IgD-negative memory B cell (primary cell): ENCODE measurements around the gene OR14C36. TPM values are rescaled to one million over a fixed set of nuclear protein-coding genes. Genes with fewer than 3 reads are reported as not detected.
A peak's percentile ranks its signal among the peaks of the same experiment; 100 is the strongest.

Source experiments
- H3K27ac Mint-ChIP-seq, 3 donors: one replicate each; pipeline ENCODE4 v1.8.0; 2020 to 2022; ENCODE audit warnings: mild to moderate bottlenecking in 3 of 3, mixed read lengths in 3 of 3, moderate library complexity in 1 of 3
- H3K27me3 Mint-ChIP-seq: one replicate; pipeline ENCODE4 v1.8.0; 2021; ENCODE audit warnings: mixed read lengths
- H3K36me3 Mint-ChIP-seq: one replicate; pipeline ENCODE4 v1.8.0; 2020; ENCODE audit warnings: mild to moderate bottlenecking, mixed read lengths
- H3K4me1 Mint-ChIP-seq, 3 donors: one replicate each; pipeline ENCODE4 v1.8.0; 2020 to 2022; ENCODE audit warnings: mixed read lengths in 3 of 3, mild to moderate bottlenecking in 1 of 3
- H3K4me3 Mint-ChIP-seq, 4 donors: one replicate each; pipeline ENCODE4 v1.8.0; 2020 to 2022; ENCODE audit warnings: mild to moderate bottlenecking in 4 of 4, mixed read lengths in 4 of 4, moderate library complexity in 3 of 4
- H3K9me3 Mint-ChIP-seq, 3 donors: one replicate each; pipeline ENCODE4 v1.8.0; 2020 to 2021; ENCODE audit warnings: mixed read lengths in 3 of 3, mild to moderate bottlenecking in 1 of 3
- polyA plus RNA-seq: library from polyadenylated mRNA; unstranded; fragments of 300-500 nt; fragmentation: Illumina TruSeq; gene quantifications from one replicate; pipeline ENCODE4 v1.2.3, GENCODE V29; 2021

Gene OR14C36
- polyA plus RNA-seq, 1 donor from 2014 or later = not detected

GRCh38 chr1:248388426-248388825, 39.9 kb downstream of the OR14C36 start:
- Mint-ChIP-seq H3K9me3 (no peaks in the 10 kb centered on the region), H3K27ac (no peak overlapping the region), H3K4me1 (no peaks in the 10 kb centered on the region), H3K36me3 (no peaks in the 10 kb centered on the region), H3K27me3 (peaks cover 12% of the 10 kb centered on the region), H3K4me3 (no peak overlapping the region)

- H3K9me3 Mint-ChIP-seq = peaks cover 0 to 2% (median 0%) of the 10 kb centered on the region in 3 donors
- peak overlapping the region in 1 of 3 donors; percentile 6 for H3K27ac Mint-ChIP-seq
- no peaks in the 10 kb centered on the region for H3K4me1 Mint-ChIP-seq
- H3K36me3 Mint-ChIP-seq = no peaks in the 10 kb centered on the region
- no peak overlapping the region for H3K4me3 Mint-ChIP-seq
- peaks cover 13% of the 10 kb centered on the region for H3K27me3 Mint-ChIP-seq
These were observed 44.5 kb downstream of the OR14C36 start for GRCh38 chr1:248393050-248393449.

Other genes starting within 250 kb of the OR14C36 start
- gene OR2M5, start 203.6 kb upstream of the OR14C36 start, polyA plus RNA-seq = not detected
- not detected for gene OR2M2, start 174.0 kb upstream of the OR14C36 start, polyA plus RNA-seq
- not detected for gene OR2M3, start 151.5 kb upstream of the OR14C36 start, polyA plus RNA-seq
- not detected for gene OR2M4, start 117.4 kb upstream of the OR14C36 start, polyA plus RNA-seq
- gene OR2T33, start 70.8 kb upstream of the OR14C36 start, polyA plus RNA-seq = not detected
- not detected for gene OR2T12, start 45.4 kb upstream of the OR14C36 start, polyA plus RNA-seq
- gene OR2M7, start 24.2 kb upstream of the OR14C36 start, polyA plus RNA-seq = not detected
- not detected for gene OR2T4, start 12.9 kb downstream of the OR14C36 start, polyA plus RNA-seq
- not detected for gene OR2T6, start 27.0 kb downstream of the OR14C36 start, polyA plus RNA-seq
- not detected for gene OR2T1, start 54.3 kb downstream of the OR14C36 start, polyA plus RNA-seq
- not detected for gene OR2T2, start 96.9 kb downstream of the OR14C36 start, polyA plus RNA-seq
- gene OR2T3, start 124.6 kb downstream of the OR14C36 start, polyA plus RNA-seq = not detected
- 0.16 TPM for gene OR2T5, start 139.8 kb downstream of the OR14C36 start, polyA plus RNA-seq
- gene OR2G6, start 159.3 kb downstream of the OR14C36 start, polyA plus RNA-seq = not detected
- not detected for gene OR2T29, start 214.0 kb downstream of the OR14C36 start, polyA plus RNA-seq
- gene OR2T34, start 226.0 kb downstream of the OR14C36 start, polyA plus RNA-seq = not detected
- gene OR2T10, start 248.9 kb downstream of the OR14C36 start, polyA plus RNA-seq = 0.39 TPM